GM12878 (cell line): Measurements from ENCODE around the gene PRKCE. TPM values are rescaled to one million over a fixed set of nuclear protein-coding genes. Genes with fewer than 3 reads are reported as not detected.

Experiments
- ATF2 ChIP-seq: IDR thresholded peaks from 2 replicates; pipeline ENCODE4 v1.6.1; 2012; ENCODE audit warnings: low read length, inconsistent platforms
- CHD2 ChIP-seq: IDR thresholded peaks from 2 replicates; pipeline ENCODE4 v1.6.1; 2011; ENCODE audit warnings: low read depth, low read length, improper control_type of control experiment, borderline replicate concordance
- ETV6 ChIP-seq, 2 experiments: fragments of 450-650 bp in 1 of 2; IDR thresholded peaks in 1 of 2; conservative IDR thresholded peaks in 1 of 2; 2 replicates each; pipeline ENCODE4 v1.6.1; 2014; ENCODE audit warnings: antibody characterized with exemption in 1 of 2, borderline replicate concordance in 1 of 2, low read depth in 1 of 2, mild to moderate bottlenecking in 1 of 2, moderate library complexity in 1 of 2
- FOXM1 ChIP-seq: IDR thresholded peaks from 2 replicates; pipeline ENCODE4 v1.6.1; 2012; ENCODE audit warnings: low read depth, mild to moderate bottlenecking, inconsistent platforms, low read length, moderate library complexity
- GABPA ChIP-seq: IDR thresholded peaks from 2 replicates; pipeline ENCODE4 v1.6.1; 2014; ENCODE audit warnings: antibody characterized with exemption, low read depth, mild to moderate bottlenecking, inconsistent platforms
- IRF3 ChIP-seq: fragments of 450-650 bp; IDR thresholded peaks from 2 replicates; pipeline ENCODE4 v1.6.1; 2014; ENCODE audit warnings: mild to moderate bottlenecking
- MEF2A ChIP-seq: IDR thresholded peaks from 2 replicates; pipeline ENCODE4 v1.6.1; 2011; ENCODE audit warnings: low read depth, mild to moderate bottlenecking, low read length, moderate library complexity; ENCODE audit not compliant: insufficient read depth
- NRF1 ChIP-seq: conservative IDR thresholded peaks from 2 replicates; pipeline ENCODE4 v1.6.1; 2011; ENCODE audit warnings: mild to moderate bottlenecking, low read depth, low read length, improper control_type of control experiment
- PAX8 ChIP-seq: fragments of 450-650 bp; IDR thresholded peaks from 2 replicates; pipeline ENCODE4 v1.6.1; 2017; ENCODE audit warnings: mild to moderate bottlenecking, moderate library complexity
- PKNOX1 ChIP-seq: fragments of 450-650 bp; IDR thresholded peaks from 2 replicates; pipeline ENCODE4 v1.6.1; 2016; ENCODE audit warnings: mild to moderate bottlenecking
- POLR2AphosphoS5 ChIP-seq: IDR thresholded peaks from 2 replicates; pipeline ENCODE4 v1.6.1; 2011; ENCODE audit warnings: mild to moderate bottlenecking, low read length, inconsistent platforms
- RELB ChIP-seq: fragments of 450-650 bp; IDR thresholded peaks from 2 replicates; pipeline ENCODE4 v1.6.1; 2017; ENCODE audit warnings: low read depth, mild to moderate bottlenecking, moderate library complexity
- REST ChIP-seq: IDR thresholded peaks from 2 replicates; pipeline ENCODE4 v1.6.1; 2012; ENCODE audit warnings: mild to moderate bottlenecking, low read depth, low read length
- SP1 ChIP-seq: IDR thresholded peaks from one replicate; pipeline ENCODE4 v1.6.1; 2011; ENCODE audit warnings: low read depth, low read length
- SREBF2 ChIP-seq: IDR thresholded peaks from 2 replicates; pipeline ENCODE4 v1.6.1; 2012; ENCODE audit warnings: mild to moderate bottlenecking, low read length
- STAT3 ChIP-seq: IDR thresholded peaks from 2 replicates; pipeline ENCODE4 v1.6.1; 2011; ENCODE audit warnings: low read depth, low read length, improper control_type of control experiment
- TAF1 ChIP-seq: IDR thresholded peaks from 2 replicates; pipeline ENCODE4 v1.6.1; 2011; ENCODE audit warnings: mild to moderate bottlenecking, low read depth, low read length, borderline replicate concordance
- TBL1XR1 ChIP-seq: IDR thresholded peaks from 2 replicates; pipeline ENCODE4 v1.6.1; 2012; ENCODE audit warnings: low read depth, low read length, improper control_type of control experiment
- ZNF207 ChIP-seq: fragments of 450-650 bp; IDR thresholded peaks from 2 replicates; pipeline ENCODE4 v1.6.1; 2014; ENCODE audit warnings: antibody characterized with exemption, mild to moderate bottlenecking, borderline replicate concordance
- ZNF24 ChIP-seq: fragments of 450-650 bp; IDR thresholded peaks from 2 replicates; pipeline ENCODE4 v1.6.1; 2017; ENCODE audit warnings: antibody characterized with exemption, mild to moderate bottlenecking
- ZSCAN29 ChIP-seq: fragments of 450-650 bp; IDR thresholded peaks from 2 replicates; pipeline ENCODE4 v1.6.1; 2017; ENCODE audit warnings: mild to moderate bottlenecking, moderate library complexity
- polyA plus RNA-seq, 11 experiments: library from polyadenylated mRNA; depleted of rRNA in 4 of 11; unstranded in 6 of 11; stranded (reverse) in 5 of 11; fragments of >200 nt; fragmentation: Nextera tagmentation in 4 of 11; fragmentation: Illumina TruSeq in 1 of 11; extraction: Ambion mirVana in 4 of 11; extraction: Trizol in 1 of 11; gene quantifications; 1 replicate in 1 of 11; 2 replicates in 10 of 11; pipeline versions ENCODE4 v1.2.1 to v1.2.3, GENCODE V29; 2011 to 2016; ENCODE audit warnings: inconsistent platforms in 2 of 11, missing spikeins in 2 of 11, low read depth in 1 of 11
- total RNA-seq, 4 experiments: library from RNA; depleted of rRNA in 3 of 4; stranded (reverse); fragments of >200 nt in 3 of 4; fragmentation: Illumina TruSeq in 1 of 4; extraction: Trizol in 1 of 4; gene quantifications; 2 replicates each; pipeline versions ENCODE4 v1.2.1 to v1.2.3, GENCODE V29; 2013 to 2021

The PRKCE gene
- total and polyA plus RNA-seq, 10 of the 15 experiments (the other 5 are each of a cell fraction or from before 2014, with no cell fraction given) = 2.6 to 28.2 (median 11.3) TPM

- 0 out of 2 replicates have a peak, but pooled peaks have one; percentile 47 for TF ChIP-seq STAT3
- TF ChIP-seq ETV6 (conservative IDR thresholded peaks at IDR 0.05 in 1 of 2, IDR thresholded peaks at IDR 0.05 in 1 of 2; ENCODE audit: borderline replicate concordance in 1 of 2, low read depth in 1 of 2) = peak in 1 of 2 experiments; percentile 66; a peak in 2 of 4 replicates
- peak; percentile 88 for TF ChIP-seq CHD2
- TF ChIP-seq MEF2A = peak; percentile 85; the same call in 1 of the 2 replicates
- TF ChIP-seq TAF1 = peak; percentile 44; the same call in 1 of the 2 replicates
- TF ChIP-seq POLR2AphosphoS5 = 0 out of 2 replicates have a peak, but pooled peaks have one; percentile 23
- TF ChIP-seq IRF3 = no peak
- peak; percentile 86 for TF ChIP-seq RELB
- peak; percentile 83 for TF ChIP-seq PKNOX1
- TF ChIP-seq TBL1XR1 = peak; percentile 80
- TF ChIP-seq PAX8 = no peak; the same call in 1 of the 2 replicates
- TF ChIP-seq ATF2 = peak; percentile 95
- TF ChIP-seq FOXM1 = peak; percentile 94
- peak; percentile 83 for TF ChIP-seq SP1
- no peak for TF ChIP-seq SREBF2
- TF ChIP-seq REST = no peak
- no peak for TF ChIP-seq ZSCAN29
- peak; percentile 88 for TF ChIP-seq ZNF24
- TF ChIP-seq GABPA = no peak
- no peak for TF ChIP-seq NRF1
- peak; percentile 77; the same call in 1 of the 2 replicates for TF ChIP-seq ZNF207
Measured at GRCh38 chr2:45728458-45728942, 77.0 kb downstream of the PRKCE start (continued).
